GM18498 (cell line): ENCODE data around the gene CCDC34.
"Not testable (repeated sequence)": the region's sequence is repeated elsewhere in the genome, so short reads cannot be mapped to it uniquely, and the experiment has no call there.

ENCODE experiments used
- ATAC-seq: cut with Tn5 transposase; IDR thresholded peaks from one replicate; pipeline ENCODE4 v1.9.1; 2021; ENCODE audit warnings: mild to moderate bottlenecking, moderate library complexity; ENCODE audit not compliant: unreplicated experiment

The CCDC34 gene

DNA sequence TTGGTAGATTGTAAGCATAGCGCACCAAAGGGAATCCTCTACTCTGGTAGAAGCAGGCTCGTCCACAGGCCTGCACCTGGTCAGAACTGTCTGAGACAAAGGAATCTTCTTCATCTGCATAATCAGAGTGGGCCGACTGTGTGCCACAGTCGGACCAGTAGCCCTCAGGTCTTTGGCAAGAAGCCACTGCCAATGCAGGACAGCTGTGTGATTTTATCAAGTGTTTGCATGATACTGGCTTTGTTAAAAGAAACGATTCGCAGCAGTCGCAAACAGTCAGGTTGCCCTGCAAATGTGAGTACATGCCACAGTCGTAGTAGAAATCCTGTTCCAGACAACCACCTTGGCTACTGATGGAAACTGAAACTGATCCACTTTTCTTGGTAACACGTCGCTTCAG lies 4.9 kb upstream of the CCDC34 start:
- ATAC-seq = no peak

DNA sequence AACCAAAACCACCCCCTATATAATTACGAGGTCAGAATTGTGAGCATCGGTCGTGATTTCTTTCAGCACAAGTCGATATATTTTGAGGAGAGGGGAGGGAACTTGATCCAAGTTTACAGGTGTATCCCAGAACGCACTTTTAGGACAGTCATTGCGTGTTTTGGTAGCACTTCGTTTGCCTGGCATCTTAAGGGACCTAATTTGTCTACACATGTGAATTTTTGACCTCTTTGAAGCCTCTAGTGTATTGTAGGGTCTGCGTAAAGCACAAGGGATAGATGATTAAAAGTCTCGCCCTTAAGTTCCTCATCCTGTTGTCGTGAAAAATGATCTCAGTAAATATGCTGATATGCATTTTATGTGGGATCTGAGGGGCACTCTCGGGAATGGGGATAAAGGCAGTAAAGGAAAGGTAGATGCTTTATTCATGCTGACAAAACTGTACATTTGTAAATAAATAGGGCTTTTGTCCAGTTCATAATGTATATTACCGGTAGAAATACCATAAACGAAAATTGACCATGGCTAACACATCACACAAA lies 632 bp upstream of the CCDC34 start:
- no peak for ATAC-seq

DNA sequence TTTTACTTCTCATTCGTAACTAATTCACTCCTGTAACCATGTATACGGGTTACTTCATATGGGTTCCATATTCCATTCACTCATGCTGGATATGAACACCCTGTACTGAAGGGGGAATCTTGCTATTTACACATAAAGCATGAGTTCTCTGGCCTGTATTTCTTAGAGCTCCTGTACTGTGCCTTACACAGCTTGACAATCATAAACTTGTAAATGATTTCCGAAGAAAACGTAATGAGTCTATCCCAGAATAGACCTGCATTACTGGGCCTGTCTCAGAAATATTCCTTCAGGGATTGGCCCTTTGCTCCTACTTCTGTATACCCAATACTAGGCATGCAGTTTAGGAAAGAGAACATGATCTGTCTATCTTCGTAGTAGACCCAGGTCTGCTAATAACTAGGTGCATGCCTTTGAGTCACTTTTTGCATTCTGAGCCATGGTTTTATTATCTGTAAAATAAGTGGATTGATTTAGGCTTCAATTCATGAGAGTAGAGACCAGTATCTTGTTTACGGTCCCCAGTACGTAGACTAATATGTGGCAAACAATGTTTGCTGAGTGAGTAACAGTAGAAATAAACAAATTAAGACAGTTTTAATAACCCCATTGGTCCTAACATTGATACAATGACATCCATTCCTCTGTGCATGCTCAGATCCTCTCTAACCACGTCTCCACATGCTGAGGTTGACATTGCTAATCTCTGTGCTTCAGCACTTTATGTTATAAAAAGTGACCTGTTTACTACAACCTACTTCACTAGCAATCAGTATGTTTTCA lies 1.2 kb downstream of the CCDC34 start:
- ATAC-seq = no peak

DNA sequence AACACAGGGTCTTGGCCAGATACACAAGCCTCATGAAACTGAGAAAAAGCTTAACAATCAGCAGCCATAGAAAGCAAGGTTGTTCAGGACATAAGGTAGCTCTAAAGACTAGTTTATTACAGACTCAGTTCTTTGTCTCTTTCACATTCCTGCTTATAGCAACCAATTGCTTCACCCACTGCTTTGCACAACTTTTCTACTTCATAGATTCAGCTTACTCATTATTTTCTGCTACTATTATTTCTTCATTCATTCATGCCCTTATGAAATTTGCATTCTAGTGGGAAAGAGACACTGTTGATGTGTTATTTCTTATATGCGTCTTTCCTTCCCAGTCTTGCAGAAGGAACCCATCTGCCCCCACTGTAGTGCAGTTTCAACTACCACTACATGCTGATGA lies 4.7 kb downstream of the CCDC34 start:
- ATAC-seq = no peak

DNA sequence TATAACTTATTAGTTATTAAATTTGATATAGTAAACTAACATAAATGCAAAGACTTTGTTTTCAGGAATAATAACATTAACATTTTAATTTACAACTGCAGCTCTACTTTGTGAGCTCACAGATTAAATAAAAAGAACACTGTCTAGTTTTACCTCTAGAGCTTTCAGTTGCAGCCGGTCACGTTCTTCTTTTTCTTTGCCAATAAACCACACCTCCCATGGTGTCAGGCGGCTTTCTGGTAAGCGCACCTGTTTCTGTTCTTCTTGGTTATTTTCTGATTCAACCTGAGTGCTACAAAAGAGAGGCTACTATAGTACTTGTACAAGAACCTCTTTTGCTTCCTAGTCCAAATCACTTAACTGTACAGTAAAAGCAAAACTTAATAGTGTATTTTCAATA lies 5.8 kb downstream of the CCDC34 start:
- no peak for ATAC-seq

DNA sequence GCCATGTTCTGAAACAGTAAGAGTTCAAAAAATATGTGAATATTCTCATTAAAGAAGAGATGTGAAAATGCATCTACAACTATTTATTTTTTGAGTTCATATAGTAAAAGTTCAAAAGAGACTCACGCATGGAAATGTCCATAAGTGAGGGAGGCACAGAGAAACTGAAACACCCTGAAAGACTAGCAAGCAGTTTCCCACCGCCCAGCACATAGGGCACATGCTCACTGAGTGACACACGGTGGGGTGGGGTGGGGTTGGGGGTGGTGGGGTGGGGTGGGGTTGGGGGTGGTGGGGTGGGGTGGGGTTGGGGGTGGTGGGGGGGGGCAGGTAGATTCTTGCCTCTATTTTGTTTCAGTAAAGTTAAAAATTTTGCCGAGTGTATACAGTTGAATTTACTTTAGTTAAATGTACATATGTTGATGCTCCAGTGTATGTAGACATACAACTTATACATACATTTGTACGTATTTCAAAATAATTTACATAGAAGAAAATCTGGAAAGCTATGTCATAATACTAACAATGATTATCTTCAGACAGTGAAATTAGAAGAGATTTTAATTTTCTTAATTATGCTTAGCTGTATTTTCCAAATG lies 6.3 kb downstream of the CCDC34 start:
- ATAC-seq = no peak

DNA sequence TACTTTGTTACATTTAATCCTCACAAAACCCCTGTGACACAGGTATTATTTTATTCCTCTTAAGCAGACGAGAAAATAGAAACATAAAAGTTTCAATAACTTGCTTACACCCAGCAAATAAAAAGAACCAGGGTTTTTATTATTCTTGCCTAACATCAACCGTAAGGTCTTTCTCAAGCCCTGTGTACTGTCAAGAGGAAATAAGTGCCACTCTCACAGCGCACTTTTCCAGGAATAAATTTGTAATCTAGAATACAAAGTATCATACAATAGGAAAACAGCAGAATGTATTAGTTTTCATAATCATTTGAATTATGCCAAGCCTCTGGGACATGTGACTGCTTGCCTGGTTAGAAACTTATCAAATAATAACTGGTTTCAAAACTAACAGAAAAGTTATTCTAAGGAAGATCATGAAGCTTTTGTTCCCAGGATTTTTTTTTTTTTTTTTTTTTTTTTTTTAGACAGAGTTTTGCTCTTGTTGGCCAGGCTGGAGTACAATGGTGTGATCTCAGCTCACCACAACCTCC lies 7.4 kb downstream of the CCDC34 start:
- ATAC-seq = no peak

DNA sequence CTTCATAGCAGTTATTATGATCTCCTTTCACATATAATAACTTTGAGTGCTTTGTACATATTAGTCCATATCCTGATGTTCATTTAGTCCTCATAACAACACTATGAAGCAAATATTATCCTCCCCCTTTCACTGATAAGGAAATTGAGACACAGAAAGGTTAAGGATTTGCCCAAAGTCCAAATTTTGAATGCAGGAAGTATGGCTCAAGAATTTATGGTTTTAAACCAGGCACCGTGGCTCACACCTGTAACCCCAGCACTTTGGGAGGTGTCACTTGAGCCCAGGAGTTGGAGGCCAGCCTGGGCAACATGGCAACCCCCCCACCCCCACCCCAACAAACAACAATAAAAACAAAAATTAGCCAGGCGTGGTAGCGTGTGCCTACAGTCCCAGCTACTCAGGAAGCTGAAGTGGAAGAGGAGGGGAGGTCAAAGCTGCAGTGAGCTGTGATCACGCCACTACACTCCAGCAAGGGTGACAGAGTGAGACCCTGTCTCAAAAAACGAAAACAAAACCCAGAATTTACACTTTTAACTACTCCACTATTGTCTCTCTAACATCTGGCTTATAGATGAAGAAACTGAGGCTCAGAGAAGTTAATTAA lies 8.6 kb downstream of the CCDC34 start:
- ATAC-seq = no peak

DNA sequence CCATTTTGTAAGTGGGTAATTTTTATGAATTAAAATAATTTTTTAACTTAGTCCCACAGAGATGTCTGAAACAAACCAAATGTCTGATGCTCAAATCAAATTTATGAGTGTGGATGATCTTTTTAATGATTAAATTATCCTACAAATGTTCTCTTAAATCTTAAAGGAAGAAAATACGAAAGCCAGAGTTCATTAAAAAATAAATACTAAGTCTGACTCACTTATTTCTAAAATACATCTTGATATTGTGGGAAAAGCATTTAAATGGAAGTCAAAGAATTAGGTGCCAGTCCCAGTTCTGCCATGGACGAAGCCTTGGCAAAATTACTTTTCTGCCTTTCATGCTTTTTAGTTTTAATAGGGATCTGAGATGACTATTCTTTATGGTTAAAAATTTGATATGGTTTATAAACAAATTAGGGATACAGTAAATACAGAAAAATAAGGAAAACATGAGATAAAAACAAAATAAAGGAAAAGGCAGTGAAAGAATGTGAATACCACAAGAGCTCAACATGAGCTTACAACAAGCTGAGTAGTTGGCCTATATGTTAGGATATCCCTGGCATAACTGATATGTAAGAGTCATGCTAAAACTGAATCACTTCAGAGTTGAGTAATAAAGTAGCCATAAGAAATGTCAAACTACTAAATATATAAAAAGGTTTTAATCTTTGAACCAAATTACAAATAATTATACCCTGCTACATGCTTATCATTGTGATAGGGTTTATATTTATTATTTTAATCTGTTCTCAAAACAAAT lies 9.2 kb downstream of the CCDC34 start:
- no peak for ATAC-seq

DNA sequence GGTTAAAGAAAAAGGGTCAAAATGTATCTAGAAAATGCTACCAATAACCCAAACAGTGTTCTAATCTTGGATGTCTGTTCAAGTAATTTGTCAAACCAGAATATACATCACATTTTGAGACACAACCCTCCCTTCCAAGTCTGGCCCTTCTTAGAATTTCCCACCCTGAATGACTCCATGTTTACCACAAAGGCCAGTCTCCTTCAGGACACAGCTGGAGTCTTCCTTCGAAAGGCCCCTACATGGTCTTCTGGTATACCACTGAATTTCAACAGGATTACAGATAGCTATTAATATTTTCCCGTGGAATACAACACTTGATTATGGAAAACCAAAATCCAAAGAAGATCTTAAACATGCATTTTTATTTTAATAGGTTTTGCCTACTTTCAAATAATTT lies 10.2 kb downstream of the CCDC34 start:
- no peak for ATAC-seq

DNA sequence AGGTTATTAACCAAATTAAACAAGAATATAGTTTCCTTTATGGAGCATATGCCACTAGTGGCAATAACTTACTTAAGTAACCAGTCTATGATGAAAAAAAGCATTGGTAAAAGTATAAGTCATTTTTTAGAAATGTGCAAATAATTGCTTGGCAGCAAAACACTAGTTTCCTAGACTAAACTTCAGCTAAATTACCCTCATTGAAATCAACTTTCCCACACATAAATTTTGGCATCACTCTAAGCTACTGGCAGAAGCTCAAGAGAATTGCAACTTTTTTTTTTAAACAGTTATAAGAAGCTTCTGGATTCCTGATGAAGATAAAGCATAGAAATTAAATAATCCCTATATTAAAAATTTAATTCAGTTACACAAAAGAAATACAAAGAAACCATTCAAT lies 12.5 kb downstream of the CCDC34 start:
- ATAC-seq = no peak

DNA sequence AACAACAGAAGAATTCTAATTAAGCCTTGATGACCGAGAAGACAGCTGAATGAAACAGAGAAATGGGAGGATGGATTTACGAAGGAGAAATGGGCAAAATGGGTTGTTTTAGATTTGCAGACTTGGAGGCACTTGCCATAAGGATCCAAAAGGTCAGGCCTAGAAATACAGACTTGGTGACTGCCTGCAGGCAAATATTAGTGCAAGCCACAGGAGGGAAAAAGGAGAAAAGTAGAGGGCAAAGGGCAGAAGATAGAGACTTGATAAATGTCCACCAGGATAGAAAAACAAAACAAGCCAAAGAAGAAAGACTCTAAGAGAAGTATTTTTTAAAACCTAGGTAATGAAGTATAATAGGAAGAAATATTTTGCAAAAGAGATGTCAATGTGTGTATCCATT lies 13.1 kb downstream of the CCDC34 start:
- no peak for ATAC-seq

DNA sequence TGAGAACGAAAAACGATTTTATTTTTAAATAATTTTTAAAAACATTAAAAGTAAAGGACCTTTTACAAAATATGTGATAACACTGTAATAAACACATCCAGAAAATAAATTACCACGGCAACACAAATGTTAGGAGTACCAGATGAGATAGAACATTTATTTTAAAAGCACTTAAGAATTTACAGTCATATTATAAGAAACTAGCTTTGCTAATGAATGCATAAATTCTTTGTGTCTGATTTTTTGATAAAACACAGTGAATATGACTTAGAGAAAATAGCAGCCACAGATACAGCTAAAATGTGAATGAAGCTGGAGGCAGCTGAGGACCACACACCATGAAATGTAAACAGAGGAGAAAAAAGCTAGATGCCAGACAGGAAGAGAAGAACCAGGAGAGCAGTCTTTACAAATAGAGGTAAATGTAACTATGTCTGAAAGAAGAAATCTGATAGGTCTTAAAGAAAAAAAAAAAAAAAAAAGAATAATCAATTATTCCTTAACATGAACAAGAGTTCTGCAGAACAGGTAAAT lies 14.6 kb downstream of the CCDC34 start:
- ATAC-seq = no peak

DNA sequence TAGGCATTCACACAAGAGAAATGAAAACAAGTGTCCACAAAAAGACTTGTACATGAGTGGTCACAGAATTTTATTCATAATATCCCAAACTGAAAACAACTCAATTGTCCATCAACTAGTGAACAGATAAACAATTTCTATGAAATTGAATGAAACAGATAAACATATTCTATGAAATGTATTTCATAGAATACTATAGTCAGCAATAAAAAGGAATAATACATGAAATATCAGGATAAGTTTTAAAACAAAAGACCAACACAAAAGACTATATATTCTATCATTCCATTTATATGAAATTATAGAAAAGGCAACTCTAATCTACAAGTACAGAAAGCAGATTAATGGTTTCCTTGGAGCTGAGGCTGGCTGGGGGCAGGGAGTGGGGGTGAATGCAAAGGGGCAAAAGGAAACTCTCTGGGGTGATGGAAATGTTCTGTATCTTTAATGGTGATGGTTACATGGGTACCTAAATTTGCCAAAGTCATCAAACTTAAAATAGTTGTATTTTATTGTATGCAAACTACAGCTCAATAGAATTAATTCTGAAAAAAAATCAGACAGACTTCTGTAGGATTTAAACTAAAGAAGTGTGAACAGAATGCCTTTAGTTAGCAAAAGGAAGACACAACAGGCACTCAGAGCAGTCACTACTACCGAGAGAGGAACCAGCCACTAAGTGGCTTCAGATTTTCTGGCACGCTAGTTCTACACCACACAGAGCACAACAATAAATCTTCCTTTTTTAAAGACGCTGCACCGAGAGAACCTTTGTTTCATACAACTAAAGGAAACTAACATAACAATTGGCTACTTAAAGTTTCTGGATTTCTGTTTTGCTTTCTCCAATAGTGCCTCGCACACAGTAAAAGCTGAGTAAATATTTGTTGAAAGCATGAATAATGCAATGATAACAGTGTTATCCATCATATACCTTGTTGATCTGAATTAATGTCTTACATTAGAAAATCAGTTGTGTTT lies 15.4 kb downstream of the CCDC34 start:
- no peak for ATAC-seq

DNA sequence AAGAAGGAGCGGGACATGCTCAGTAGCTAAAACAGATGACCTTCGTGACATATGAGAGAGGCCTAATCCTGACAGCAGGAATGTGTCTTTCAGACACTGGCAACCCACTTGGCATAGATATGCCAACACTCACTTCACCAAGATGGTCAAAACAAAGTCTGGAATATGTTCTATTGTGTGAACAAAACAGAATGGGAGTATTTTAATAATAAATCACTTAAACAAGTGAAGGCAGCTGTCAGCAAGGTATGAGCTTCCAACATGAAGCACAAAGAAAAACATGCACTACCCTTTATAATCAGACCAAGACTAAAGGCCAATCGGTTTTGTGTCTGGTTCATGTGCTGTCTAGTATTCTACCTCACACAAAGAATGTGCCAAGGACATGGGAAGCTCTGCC lies 23.1 kb downstream of the CCDC34 start:
- no peak for ATAC-seq

DNA sequence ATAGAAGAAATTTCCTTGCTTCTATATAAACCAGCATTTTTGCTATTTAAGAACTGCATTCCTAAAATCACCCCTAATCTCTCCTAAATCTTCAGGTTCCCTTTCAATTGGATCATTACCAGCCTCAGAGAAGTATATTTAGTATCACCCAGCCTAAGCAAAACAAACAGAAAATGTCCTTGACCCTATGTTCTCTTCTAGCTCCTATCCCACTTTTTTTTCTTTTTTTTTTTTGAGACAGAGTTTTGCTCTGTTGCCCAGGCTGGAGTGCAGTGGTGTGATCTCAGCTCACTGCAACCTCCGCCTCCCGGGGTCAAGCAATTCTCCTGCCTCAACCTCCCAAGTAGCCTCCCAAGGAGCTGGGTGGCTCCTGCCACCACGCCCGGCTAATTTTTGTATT lies 28.3 kb downstream of the CCDC34 start:
- ATAC-seq = not testable (repeated sequence)

DNA sequence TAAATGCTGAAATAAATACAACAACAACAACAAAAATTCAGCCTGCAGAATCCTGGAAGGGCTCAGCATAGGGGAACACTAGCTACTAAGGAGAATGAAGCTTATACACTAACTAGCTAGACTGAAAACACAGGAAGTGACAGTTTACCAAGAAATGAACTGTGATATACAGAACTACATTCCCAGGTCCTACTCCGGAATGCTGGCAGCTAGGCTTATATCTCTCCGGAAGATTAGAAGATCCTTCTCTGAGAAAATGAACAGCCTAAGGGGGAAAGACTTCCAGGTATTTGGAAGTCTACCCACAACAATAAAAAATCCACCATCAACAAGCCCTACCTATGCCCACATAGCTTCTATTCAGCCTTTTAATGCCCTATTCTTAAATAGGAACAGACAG lies 31.0 kb downstream of the CCDC34 start:
- no peak for ATAC-seq

DNA sequence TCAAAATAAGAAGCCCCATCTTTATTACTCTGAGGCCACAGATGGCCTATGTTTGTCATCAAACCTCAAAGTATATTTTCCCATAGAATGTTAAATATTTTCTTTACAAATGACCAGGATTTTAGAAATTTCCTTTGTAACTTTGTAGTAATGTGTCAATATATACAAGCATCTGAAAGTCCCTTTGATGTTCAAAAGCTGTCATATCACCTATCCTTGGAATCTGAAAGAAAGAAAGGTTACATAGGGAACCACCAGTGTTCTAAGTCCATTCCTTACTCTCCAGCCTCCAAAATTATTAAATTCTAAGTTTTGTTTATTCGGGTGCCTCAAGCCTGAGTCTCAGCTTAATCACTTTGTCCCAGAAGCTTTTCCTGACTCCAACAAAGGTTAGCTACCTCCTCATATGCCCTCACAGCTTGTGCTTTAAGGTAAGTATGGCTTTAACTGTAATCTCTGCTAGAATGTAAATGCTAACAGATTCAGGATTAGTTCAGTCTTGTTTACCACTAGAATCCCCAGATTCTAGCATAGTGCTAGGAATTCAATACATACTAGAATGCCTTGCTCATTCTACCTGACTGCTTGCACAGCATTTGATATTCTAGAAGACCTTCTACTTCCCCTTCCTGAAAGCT lies 32.3 kb downstream of the CCDC34 start:
- ATAC-seq = no peak
